Forelimb muscle (tissue), 1 donor: ENCODE measurements around the gene CTDSP2. TPM values are rescaled to one million over a fixed set of nuclear protein-coding genes. Genes with fewer than 3 reads are reported as not detected.

ENCODE experiments used
- polyA plus RNA-seq: library from polyadenylated mRNA; unstranded; fragments of 120-200 nt; gene quantifications from one replicate; pipeline ENCODE4 v1.2.1, GENCODE V29; 2013; ENCODE audit not compliant: insufficient read length

CTDSP2 gene
- polyA plus RNA-seq, 1 donor, result 195 TPM

Other genes starting within 250 kb of the CTDSP2 start
- gene DTX3, start 241.9 kb downstream of the CTDSP2 start, polyA plus RNA-seq, result 22.4 TPM
- 25.4 TPM for gene ARHGEF25, start 235.3 kb downstream of the CTDSP2 start, polyA plus RNA-seq
- gene B4GALNT1, start 213.5 kb downstream of the CTDSP2 start, polyA plus RNA-seq, result 2.1 TPM
- 107 TPM for gene OS9, start 152.6 kb downstream of the CTDSP2 start, polyA plus RNA-seq
- gene AGAP2, start 108.0 kb downstream of the CTDSP2 start, polyA plus RNA-seq, result 8.2 TPM
- 40.9 TPM for gene TSPAN31, start 101.7 kb downstream of the CTDSP2 start, polyA plus RNA-seq
- 134 TPM for gene CDK4, start 94.4 kb downstream of the CTDSP2 start, polyA plus RNA-seq
- 8.3 TPM for gene MARCHF9, start 91.6 kb downstream of the CTDSP2 start, polyA plus RNA-seq
- 0.86 TPM for gene CYP27B1, start 79.7 kb downstream of the CTDSP2 start, polyA plus RNA-seq
- 24.4 TPM for gene METTL1, start 74.6 kb downstream of the CTDSP2 start, polyA plus RNA-seq
- 6.9 TPM for gene EEF1AKMT3, start 74.1 kb downstream of the CTDSP2 start, polyA plus RNA-seq
- gene TSFM, start 63.9 kb downstream of the CTDSP2 start, polyA plus RNA-seq, result 30.0 TPM
- 24.6 TPM for gene AVIL, start 28.0 kb downstream of the CTDSP2 start, polyA plus RNA-seq
- gene ATP23, start 94.8 kb upstream of the CTDSP2 start, polyA plus RNA-seq, result 5.3 TPM